K562 (cell line): ENCODE data around the gene SV2C. TPM values are rescaled to one million over a fixed set of nuclear protein-coding genes. Genes with fewer than 3 reads are reported as not detected.

ENCODE experiments used
- ATAC-seq: fragments of 200-7000 bp; cut with Tn5 transposase; 3 replicates; pipeline ENCODE4 v1.9.1; 2020; ENCODE audit warnings: moderate library complexity
- BruUV-seq: library from RNA; stranded (reverse); fragments of 400-500 nt; replicated peaks from 2 replicates; lab custom pipeline; 2021; lab: Mats Ljungman, UMichigan
- CTCF ChIA-PET: fragments of 300-600 bp; formaldehyde crosslinking; extraction: SDS; loops from one replicate; lab custom pipeline; 2021; ENCODE audit warnings: low intra/inter-chr PET ratio; lab: Yijun Ruan, JAX
- POLR2A ChIA-PET: fragments of 300-600, 350-650 bp; sonication (Branson Sonifier 250); formaldehyde crosslinking; extraction: SDS; loops from one replicate; lab custom pipeline; 2021; ENCODE audit warnings: antibody characterized with exemption, inconsistent platforms; lab: Yijun Ruan, JAX
- DNase-seq, 4 experiments: peaks; one replicate each; pipeline versions ENCODE4 v3.0.0 to v3.0.0-alpha.2; 2011 to 2018; ENCODE audit warnings: low spot score in 3 of 4, mixed read lengths in 3 of 4; ENCODE audit errors: extremely low read depth in 1 of 4
- FAIRE-seq: peaks from 2 replicates; lab custom pipeline; 2011; peaks lifted over from hg19 to GRCh38; lab: Jason Lieb, UNC
- H2AFZ ChIP-seq: 2 replicates; pipeline ENCODE4 v1.6.0; 2011; ENCODE audit warnings: low read depth, low read length, control low read depth, inconsistent platforms
- H3K27ac ChIP-seq: fragments of 200-600 bp; 3 replicates; pipeline ENCODE4 v1.8.0; 2011; ENCODE audit warnings: low read depth, mild to moderate bottlenecking, control low read depth, inconsistent platforms, low read length, moderate library complexity, mixed read lengths; ENCODE audit errors: extremely low read depth
- H3K27me3 ChIP-seq, 2 experiments: fragments of 300-600 bp in 1 of 2; 2 replicates in 1 of 2; 3 replicates in 1 of 2; pipeline versions ENCODE4 v1.6.0 to v1.8.0; 2011; ENCODE audit warnings: inconsistent platforms in 2 of 2, low read length in 2 of 2, mild to moderate bottlenecking in 1 of 2, mixed read lengths in 1 of 2, moderate library complexity in 1 of 2; ENCODE audit not compliant: control insufficient read depth in 2 of 2, insufficient read depth in 2 of 2
- H3K36me3 ChIP-seq: fragments of 300-600 bp; 3 replicates; pipeline ENCODE4 v1.8.0; 2011; ENCODE audit warnings: mild to moderate bottlenecking, low read length, inconsistent platforms; ENCODE audit not compliant: control insufficient read depth, insufficient read depth
- H3K4me1 ChIP-seq, 2 experiments: fragments of 200-600 bp in 1 of 2; replicated peaks in 1 of 2; 2 replicates in 1 of 2; 3 replicates in 1 of 2; pipeline versions ENCODE4 v1.5.1 to v1.8.0; 2011; ENCODE audit warnings: inconsistent platforms in 2 of 2, low read length in 2 of 2, mild to moderate bottlenecking in 1 of 2, mixed read lengths in 1 of 2, moderate library complexity in 1 of 2; ENCODE audit not compliant: control insufficient read depth in 2 of 2, insufficient read depth in 2 of 2
- H3K4me2 ChIP-seq: 2 replicates; pipeline ENCODE4 v1.6.1; 2011; ENCODE audit warnings: low read length, control low read depth, inconsistent platforms, mixed read lengths; ENCODE audit not compliant: insufficient read depth
- H3K4me3 ChIP-seq: fragments of 200-600 bp; sonication (generic), shearing (Covaris generic); 2 replicates; pipeline ENCODE4 v1.5.1; 2016; ENCODE audit warnings: control low read depth, inconsistent platforms
- H3K79me2 ChIP-seq: fragments of 200-600 bp; 3 replicates; pipeline ENCODE4 v1.8.0; 2011; ENCODE audit warnings: low read length, inconsistent platforms; ENCODE audit not compliant: control insufficient read depth, insufficient read depth
- H3K9ac ChIP-seq, 2 experiments: 2 replicates each; pipeline versions ENCODE4 v1.6.0 to v1.6.1; 2011; ENCODE audit warnings: low read depth in 2 of 2, low read length in 2 of 2, control low read depth in 1 of 2, inconsistent platforms in 1 of 2, mild to moderate bottlenecking in 1 of 2, mixed read lengths in 1 of 2; ENCODE audit not compliant: insufficient read depth in 1 of 2
- H3K9me1 ChIP-seq: one replicate; pipeline ENCODE4 v1.6.0; 2011; ENCODE audit warnings: inconsistent platforms, mild to moderate bottlenecking, low read length, moderate library complexity; ENCODE audit not compliant: control insufficient read depth, insufficient read depth
- H3K9me3 ChIP-seq: replicated peaks from 2 replicates; pipeline ENCODE4 v1.5.1; 2011; ENCODE audit warnings: low read depth, low read length, inconsistent platforms; ENCODE audit not compliant: control insufficient read depth, insufficient read depth
- H4K20me1 ChIP-seq: replicated peaks from 2 replicates; pipeline ENCODE4 v1.6.1; 2011; ENCODE audit warnings: low read length, inconsistent platforms, mixed read lengths; ENCODE audit not compliant: control insufficient read depth, insufficient read depth
- BCOR ChIP-seq: fragments of 450-650 bp; IDR thresholded peaks from 2 replicates; pipeline ENCODE4 v1.6.1; 2016
- BMI1 ChIP-seq: fragments of 150-350 bp; IDR thresholded peaks from 2 replicates; pipeline ENCODE4 v1.6.1; 2014; ENCODE audit warnings: low read length
- MYC ChIP-seq, 2 experiments: fragments of 250-450 bp in 1 of 2; sonication (Bioruptor Pico) in 1 of 2; IDR thresholded peaks; 2 replicates each; pipeline versions ENCODE4 v1.5.1 to v1.6.1; 2012 to 2021; ENCODE audit warnings: low read depth in 2 of 2, borderline replicate concordance in 1 of 2, improper control_type of control experiment in 1 of 2, low read length in 1 of 2, mild to moderate bottlenecking in 1 of 2, moderate library complexity in 1 of 2
- NFXL1 ChIP-seq: fragments of 450-650 bp; formaldehyde crosslinking; IDR thresholded peaks from 2 replicates; pipeline ENCODE4 v1.4.0; 2021; ENCODE audit warnings: mild to moderate bottlenecking
- PHF8 ChIP-seq: fragments of 200-600 bp; sonication (generic); IDR thresholded peaks from 2 replicates; pipeline ENCODE4 v1.6.1; 2012; ENCODE audit warnings: mixed run types, mild to moderate bottlenecking, inconsistent platforms, low read length, moderate library complexity, borderline replicate concordance
- PRPF4 ChIP-seq: fragments of 200-400 bp; formaldehyde crosslinking; IDR thresholded peaks from one replicate; pipeline ENCODE4 v1.6.1; 2017; ENCODE audit warnings: low read length, low read depth, mild to moderate bottlenecking; ENCODE audit not compliant: insufficient read depth, poor library complexity, severe bottlenecking
- PYGO2 ChIP-seq: fragments of 450-650 bp; IDR thresholded peaks from 2 replicates; pipeline ENCODE4 v1.6.1; 2016; ENCODE audit warnings: mild to moderate bottlenecking, missing genetic modification characterization, moderate library complexity, missing compliant biosample characterization
- SETDB1 ChIP-seq: IDR thresholded peaks from one replicate; pipeline ENCODE4 v1.6.1; 2012; ENCODE audit warnings: low read length, control low read depth, inconsistent platforms
- STAT5B ChIP-seq: fragments of 250-450 bp; sonication (Bioruptor Pico); IDR thresholded peaks from 2 replicates; pipeline ENCODE4 v1.8.0; 2021; ENCODE audit warnings: mild to moderate bottlenecking, inconsistent platforms
- TSC22D4 ChIP-seq: fragments of 450-650 bp; IDR thresholded peaks from 2 replicates; pipeline ENCODE4 v1.6.1; 2016; ENCODE audit warnings: missing genetic modification characterization, missing biosample characterization, control low read depth
- ZNF436 ChIP-seq: fragments of 250-450, 450-650 bp; sonication (Bioruptor Pico); formaldehyde crosslinking; IDR thresholded peaks from 2 replicates; pipeline ENCODE4 v1.7.0; 2020; ENCODE audit warnings: mild to moderate bottlenecking
- ZNF584 ChIP-seq: fragments of 200-800 bp; sonication (Bioruptor generic); IDR thresholded peaks from 2 replicates; pipeline ENCODE4 v1.6.1; 2016; ENCODE audit warnings: low read depth, mild to moderate bottlenecking, missing genetic modification characterization, missing compliant biosample characterization
- WGBS: fragments of 100-300 bp; shearing (Covaris generic); methylation state at CpG from one replicate; pipeline ENCODE4 v1.1.6; 2016; ENCODE audit warnings: low coverage, mixed read lengths; ENCODE audit not compliant: insufficient coverage; ENCODE audit errors: missing lambda C conversion rate; 5-methylcytosine and 5-hydroxymethylcytosine counted together
- in situ Hi-C: fragments of 300-500 bp; cut with MboI; formaldehyde crosslinking; loops from 4 replicates; pipeline ENCODE4 v1.15.0; 2018; ENCODE audit warnings: inconsistent platforms, mixed read lengths
- intact Hi-C: fragments of 100-400 bp; cut with micrococcal nuclease; formaldehyde crosslinking; loops from 2 replicates; pipeline ENCODE4 v1.14.2; 2022
- polyA plus RNA-seq, 8 experiments: library from polyadenylated mRNA; depleted of rRNA in 4 of 8; stranded (reverse) in 5 of 8; unstranded in 3 of 8; fragments of >200 nt; fragmentation: Nextera tagmentation in 2 of 8; fragmentation: Illumina TruSeq in 1 of 8; extraction: Ambion mirVana in 2 of 8; extraction: Trizol in 1 of 8; gene quantifications; 2 replicates each; pipeline versions ENCODE4 v1.2.1 to v1.2.3, GENCODE V29; 2011 to 2014; ENCODE audit warnings: inconsistent platforms in 1 of 8, missing spikeins in 1 of 8
- total RNA-seq, 7 experiments: library from RNA; depleted of rRNA in 6 of 7; stranded (reverse); fragments of >200 nt in 6 of 7; fragmentation: Illumina TruSeq in 2 of 7; extraction: Trizol in 2 of 7; gene quantifications; 2 replicates each; pipeline versions ENCODE4 v1.2.1 to v1.2.3, GENCODE V29; 2011 to 2021; ENCODE audit warnings: low replicate concordance in 1 of 7
- TF ChIP-seq, protein P1 (sequence below): fragments of 450-650 bp; formaldehyde crosslinking; conservative IDR thresholded peaks from 2 replicates; pipeline ENCODE4 v1.4.0; 2022; ENCODE audit warnings: mild to moderate bottlenecking, missing genetic modification characterization
- TF ChIP-seq, protein P2 (sequence below): fragments of 450-650 bp; formaldehyde crosslinking; IDR thresholded peaks from 2 replicates; pipeline ENCODE4 v1.4.0; 2020; ENCODE audit warnings: mild to moderate bottlenecking, moderate library complexity

The SV2C gene
- total and polyA plus RNA-seq, 9 of the 15 experiments (the other 6 are each of a cell fraction or from before 2014, with no cell fraction given): 0.05 TPM; not detected in 8

DNA sequence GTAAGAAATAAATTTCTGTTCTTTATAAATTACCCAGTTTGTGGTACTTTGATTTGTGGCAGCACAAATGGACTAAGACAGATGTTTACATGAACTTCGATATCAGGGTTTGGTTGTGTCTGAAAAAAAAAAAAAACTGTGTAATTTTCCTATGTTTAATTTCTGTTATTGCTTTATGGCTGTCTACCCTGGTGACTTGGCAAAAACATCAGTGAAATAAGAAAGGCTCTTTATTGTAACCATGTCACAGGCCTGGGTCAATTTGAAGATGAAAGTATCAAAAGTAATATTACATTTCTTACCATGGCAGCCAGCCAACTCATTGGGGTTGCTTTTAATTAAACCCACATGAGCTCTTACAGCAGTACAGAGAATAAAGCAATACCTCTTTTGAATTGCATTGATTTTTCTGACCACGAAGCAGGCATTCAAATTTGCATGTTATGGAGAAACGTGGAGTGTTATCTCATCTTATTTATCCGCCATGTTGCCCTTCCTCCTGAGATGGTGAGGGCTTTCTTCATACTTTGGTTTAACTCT, 20.6 kb upstream of the SV2C start:
- ATAC-seq (no peak), DNase-seq (no peak), FAIRE-seq (no peak)
- H3K4me3 ChIP-seq: no peak overlapping the region
- ChIA-PET POLR2A (no interaction called here), CTCF (no interaction called here)
- 2% methylated on average over 4 of the region's 4 CpGs for WGBS
- H3K27ac ChIP-seq: no peak overlapping the region
- no peaks in the 10 kb centered on the region for H3K9me3 ChIP-seq
- intact Hi-C loops: no loop called here
- in situ Hi-C loops: no loop called here
- TF ChIP-seq PHF8: no peak
- no peak for TF ChIP-seq ZNF584 (CRISPR knock-in tag)
- no peak for TF ChIP-seq ZNF436
- no peak for TF ChIP-seq NFXL1 (CRISPR knock-in tag)
- TF ChIP-seq MYC (IDR thresholded peaks at IDR 0.05; ENCODE audit: low read depth, low read length): no peak
- no peak for TF ChIP-seq MYC (CRISPR knock-in tag; IDR thresholded peaks at IDR 0.05; ENCODE audit: borderline replicate concordance, low read depth)
- TF ChIP-seq BCOR: no peak
- TF ChIP-seq PYGO2 (tag): no peak
- TF ChIP-seq, protein P1, sequence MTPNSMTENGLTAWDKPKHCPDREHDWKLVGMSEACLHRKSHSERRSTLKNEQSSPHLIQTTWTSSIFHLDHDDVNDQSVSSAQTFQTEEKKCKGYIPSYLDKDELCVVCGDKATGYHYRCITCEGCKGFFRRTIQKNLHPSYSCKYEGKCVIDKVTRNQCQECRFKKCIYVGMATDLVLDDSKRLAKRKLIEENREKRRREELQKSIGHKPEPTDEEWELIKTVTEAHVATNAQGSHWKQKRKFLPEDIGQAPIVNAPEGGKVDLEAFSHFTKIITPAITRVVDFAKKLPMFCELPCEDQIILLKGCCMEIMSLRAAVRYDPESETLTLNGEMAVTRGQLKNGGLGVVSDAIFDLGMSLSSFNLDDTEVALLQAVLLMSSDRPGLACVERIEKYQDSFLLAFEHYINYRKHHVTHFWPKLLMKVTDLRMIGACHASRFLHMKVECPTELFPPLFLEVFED: no peak
- TF ChIP-seq STAT5B (CRISPR knock-in tag): no peak
- TF ChIP-seq PRPF4: no peak
- TF ChIP-seq BMI1: no peak
- TF ChIP-seq, protein P2, sequence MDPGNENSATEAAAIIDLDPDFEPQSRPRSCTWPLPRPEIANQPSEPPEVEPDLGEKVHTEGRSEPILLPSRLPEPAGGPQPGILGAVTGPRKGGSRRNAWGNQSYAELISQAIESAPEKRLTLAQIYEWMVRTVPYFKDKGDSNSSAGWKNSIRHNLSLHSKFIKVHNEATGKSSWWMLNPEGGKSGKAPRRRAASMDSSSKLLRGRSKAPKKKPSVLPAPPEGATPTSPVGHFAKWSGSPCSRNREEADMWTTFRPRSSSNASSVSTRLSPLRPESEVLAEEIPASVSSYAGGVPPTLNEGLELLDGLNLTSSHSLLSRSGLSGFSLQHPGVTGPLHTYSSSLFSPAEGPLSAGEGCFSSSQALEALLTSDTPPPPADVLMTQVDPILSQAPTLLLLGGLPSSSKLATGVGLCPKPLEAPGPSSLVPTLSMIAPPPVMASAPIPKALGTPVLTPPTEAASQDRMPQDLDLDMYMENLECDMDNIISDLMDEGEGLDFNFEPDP (CRISPR knock-in tag): no peak
- no peak for TF ChIP-seq TSC22D4 (tag)
- TF ChIP-seq SETDB1: no peak
- H3K4me2 ChIP-seq: no peak overlapping the region
- H3K4me1 ChIP-seq: no peaks in the 10 kb centered on the region
- H2AFZ ChIP-seq: no peak overlapping the region
- no peak overlapping the region for H3K9ac ChIP-seq
- BruUV-seq: no TSS peak
- no peaks in the 10 kb centered on the region for H3K36me3 ChIP-seq
- no peaks in the 10 kb centered on the region for H3K79me2 ChIP-seq
- H4K20me1 ChIP-seq: no peaks in the 10 kb centered on the region
- no peaks in the 10 kb centered on the region for H3K9me1 ChIP-seq
- no peaks in the 10 kb centered on the region for H3K27me3 ChIP-seq
